Measurements from ENCODE around the gene REC8.

Gene REC8

DNA sequence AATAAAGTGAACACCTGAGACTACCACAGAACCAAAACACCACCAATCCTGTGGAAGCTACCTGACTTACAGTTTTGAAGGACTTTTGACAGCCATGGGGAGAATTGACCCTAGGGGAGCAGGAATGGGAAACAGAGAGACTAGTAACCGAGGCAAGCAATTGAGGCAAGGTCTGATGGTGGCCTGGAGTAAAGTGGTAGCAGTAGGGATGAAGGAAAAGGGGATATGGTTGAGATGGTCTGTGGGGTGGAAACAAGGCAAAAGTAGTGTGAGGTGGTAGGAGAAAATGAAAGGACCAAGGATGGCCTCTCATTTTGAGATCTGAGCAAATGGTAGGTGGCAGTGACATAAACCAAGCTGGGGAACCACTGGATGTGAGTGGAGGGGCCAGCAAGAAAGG lies 15.0 kb upstream of the REC8 start:
- Histone ChIP-seq H3K9me2 (replicated peaks; ENCODE audit: insufficient read depth, low read length) (no peaks in the 10 kb centered on the region), H3K4me3 (ENCODE audit: insufficient read depth, low read length, poor library complexity, severe bottlenecking) (no peak overlapping the region), H3K9me3 (ENCODE audit: insufficient read depth, low read length) (no peaks in the 10 kb centered on the region), H3K79me2 (ENCODE audit: insufficient read depth, low read length) (peaks cover 5% of the 10 kb centered on the region; the same call in 1 of the 2 replicates), H3F3A (ENCODE audit: insufficient read depth) (0 out of 2 replicates have a peak, but pooled peaks cover 3% of the 10 kb centered on the region), H3K9ac (ENCODE audit: low read length) (no peak overlapping the region), H3K4me2 (ENCODE audit: low read depth, low read length, poor library complexity, severe bottlenecking) (no peak overlapping the region), H3K27me3 (ENCODE audit: low read length) (no peaks in the 10 kb centered on the region), H3K36me3 (ENCODE audit: low read length) (no peaks in the 10 kb centered on the region), H2AFZ (ENCODE audit: low read depth, low read length, severe bottlenecking) (no peak overlapping the region), H4K20me1 (ENCODE audit: low read depth, low read length) (no peaks in the 10 kb centered on the region), H3K27ac (ENCODE audit: low read depth, low read length) (no peak overlapping the region)
- no peak for TF ChIP-seq EZH2phosphoT487 (conservative IDR thresholded peaks at IDR 0.05; ENCODE audit: low read length)

DNA sequence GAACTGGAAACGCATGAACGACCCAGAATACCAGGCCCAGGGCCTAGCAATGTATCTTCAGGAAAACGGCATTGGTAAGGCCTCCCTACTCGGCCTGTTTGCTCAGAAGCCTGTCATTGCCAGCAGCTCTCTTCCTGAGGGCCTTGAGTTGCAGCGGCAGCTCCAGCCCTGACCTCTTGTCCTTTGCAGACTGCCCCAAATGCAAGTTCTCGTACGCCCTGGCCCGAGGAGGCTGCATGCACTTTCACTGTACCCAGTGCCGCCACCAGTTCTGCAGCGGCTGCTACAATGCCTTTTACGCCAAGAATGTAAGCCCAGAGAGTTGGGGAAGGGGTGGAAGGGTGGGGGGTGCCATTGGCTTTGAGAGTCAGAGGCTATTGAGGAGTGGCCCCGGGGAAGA lies 14.5 kb upstream of the REC8 start:
- no peak overlapping the region for H3K4me2 ChIP-seq (ENCODE audit: low read depth, low read length, poor library complexity, severe bottlenecking)
- peaks cover 10% of the 10 kb centered on the region; the same call in 1 of the 2 replicates for H3K79me2 ChIP-seq (ENCODE audit: insufficient read depth, low read length)
- no peaks in the 10 kb centered on the region for H3K36me3 ChIP-seq (ENCODE audit: low read length)
- no peak overlapping the region for H3K27ac ChIP-seq (ENCODE audit: low read depth, low read length)
- TF ChIP-seq EZH2phosphoT487 (conservative IDR thresholded peaks at IDR 0.05; ENCODE audit: low read length), result no peak
- TF ChIP-seq, protein P1, sequence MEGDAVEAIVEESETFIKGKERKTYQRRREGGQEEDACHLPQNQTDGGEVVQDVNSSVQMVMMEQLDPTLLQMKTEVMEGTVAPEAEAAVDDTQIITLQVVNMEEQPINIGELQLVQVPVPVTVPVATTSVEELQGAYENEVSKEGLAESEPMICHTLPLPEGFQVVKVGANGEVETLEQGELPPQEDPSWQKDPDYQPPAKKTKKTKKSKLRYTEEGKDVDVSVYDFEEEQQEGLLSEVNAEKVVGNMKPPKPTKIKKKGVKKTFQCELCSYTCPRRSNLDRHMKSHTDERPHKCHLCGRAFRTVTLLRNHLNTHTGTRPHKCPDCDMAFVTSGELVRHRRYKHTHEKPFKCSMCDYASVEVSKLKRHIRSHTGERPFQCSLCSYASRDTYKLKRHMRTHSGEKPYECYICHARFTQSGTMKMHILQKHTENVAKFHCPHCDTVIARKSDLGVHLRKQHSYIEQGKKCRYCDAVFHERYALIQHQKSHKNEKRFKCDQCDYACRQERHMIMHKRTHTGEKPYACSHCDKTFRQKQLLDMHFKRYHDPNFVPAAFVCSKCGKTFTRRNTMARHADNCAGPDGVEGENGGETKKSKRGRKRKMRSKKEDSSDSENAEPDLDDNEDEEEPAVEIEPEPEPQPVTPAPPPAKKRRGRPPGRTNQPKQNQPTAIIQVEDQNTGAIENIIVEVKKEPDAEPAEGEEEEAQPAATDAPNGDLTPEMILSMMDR (IDR thresholded peaks at IDR 0.05; ENCODE audit: insufficient read depth, low read length, poor library complexity, severe bottlenecking), result no peak
- H3K9me3 ChIP-seq (ENCODE audit: insufficient read depth, low read length), result no peaks in the 10 kb centered on the region
- no peak overlapping the region for H2AFZ ChIP-seq (ENCODE audit: low read depth, low read length, severe bottlenecking)
- H3K27me3 ChIP-seq (ENCODE audit: low read length), result no peaks in the 10 kb centered on the region
- H3K4me3 ChIP-seq (ENCODE audit: insufficient read depth, low read length, poor library complexity, severe bottlenecking), result no peak overlapping the region
- H4K20me1 ChIP-seq (ENCODE audit: low read depth, low read length), result no peaks in the 10 kb centered on the region
- H3K9me2 ChIP-seq (replicated peaks; ENCODE audit: insufficient read depth, low read length), result no peaks in the 10 kb centered on the region
- H3F3A ChIP-seq (ENCODE audit: insufficient read depth), result 0 out of 2 replicates have a peak, but pooled peaks cover 3% of the 10 kb centered on the region
- no peak overlapping the region for H3K9ac ChIP-seq (ENCODE audit: low read length)

DNA sequence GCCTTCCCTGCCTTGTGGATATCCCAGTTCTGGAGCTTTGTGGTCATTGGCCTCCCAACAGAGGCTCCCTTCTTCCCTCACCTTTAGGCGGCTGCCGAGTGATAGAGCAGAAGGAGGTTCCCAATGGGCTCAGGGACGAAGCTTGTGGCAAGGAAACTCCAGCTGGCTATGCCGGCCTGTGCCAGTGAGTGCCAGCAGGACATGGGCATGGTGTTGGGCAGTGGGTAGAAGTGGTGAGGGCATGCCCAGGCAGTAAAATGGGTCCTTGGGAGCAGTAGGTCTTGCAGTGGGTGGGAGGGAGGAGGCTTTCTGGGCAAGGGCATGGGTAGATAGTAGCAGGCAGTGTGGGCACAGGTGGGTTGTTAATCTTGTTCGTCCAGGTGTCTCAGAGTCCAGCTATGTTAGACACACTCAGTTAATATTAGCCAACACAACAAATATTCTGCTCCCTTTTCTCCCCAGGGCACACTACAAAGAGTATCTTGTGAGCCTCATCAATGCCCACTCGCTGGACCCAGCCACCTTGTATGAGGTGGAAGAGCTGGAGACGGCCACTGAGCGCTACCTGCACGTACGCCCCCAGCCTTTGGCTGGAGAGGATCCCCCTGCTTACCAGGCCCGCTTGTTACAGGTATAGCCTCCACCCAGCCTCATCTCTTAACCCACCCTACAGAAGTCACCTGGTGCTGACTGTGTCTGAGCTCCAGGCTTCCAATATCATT lies 11.9 kb upstream of the REC8 start:
- Histone ChIP-seq H3K27ac (ENCODE audit: low read depth, low read length) (no peak overlapping the region), H3K27me3 (ENCODE audit: low read length) (no peaks in the 10 kb centered on the region), H2AFZ (ENCODE audit: low read depth, low read length, severe bottlenecking) (no peak overlapping the region), H3K79me2 (ENCODE audit: insufficient read depth, low read length) (peaks cover 10% of the 10 kb centered on the region; the same call in 1 of the 2 replicates), H3K9ac (ENCODE audit: low read length) (no peak overlapping the region), H4K20me1 (ENCODE audit: low read depth, low read length) (no peaks in the 10 kb centered on the region), H3K9me3 (ENCODE audit: insufficient read depth, low read length) (no peaks in the 10 kb centered on the region), H3K36me3 (ENCODE audit: low read length) (no peaks in the 10 kb centered on the region), H3F3A (ENCODE audit: insufficient read depth) (0 out of 2 replicates have a peak, but pooled peaks cover 3% of the 10 kb centered on the region), H3K4me3 (ENCODE audit: insufficient read depth, low read length, poor library complexity, severe bottlenecking) (no peak overlapping the region), H3K9me2 (replicated peaks; ENCODE audit: insufficient read depth, low read length) (no peaks in the 10 kb centered on the region), H3K4me2 (ENCODE audit: low read depth, low read length, poor library complexity, severe bottlenecking) (no peak overlapping the region)
- no peak for TF ChIP-seq EZH2phosphoT487 (conservative IDR thresholded peaks at IDR 0.05; ENCODE audit: low read length)
- TF ChIP-seq, protein P1 (IDR thresholded peaks at IDR 0.05; ENCODE audit: insufficient read depth, low read length, poor library complexity, severe bottlenecking), result no peak

- H2AFZ ChIP-seq (ENCODE audit: low read depth, low read length, severe bottlenecking), result no peak overlapping the region
- TF ChIP-seq, protein P1 (IDR thresholded peaks at IDR 0.05; ENCODE audit: insufficient read depth, low read length, poor library complexity, severe bottlenecking), result no peak
- no peak for TF ChIP-seq EZH2phosphoT487 (conservative IDR thresholded peaks at IDR 0.05; ENCODE audit: low read length)
- H3K9me3 ChIP-seq (ENCODE audit: insufficient read depth, low read length), result no peaks in the 10 kb centered on the region
- H3K79me2 ChIP-seq (ENCODE audit: insufficient read depth, low read length), result peaks cover 10% of the 10 kb centered on the region; the same call in 1 of the 2 replicates
- peak overlapping the region; percentile 32; the same call in 1 of the 2 replicates for H3K27ac ChIP-seq (ENCODE audit: low read depth, low read length)
- H4K20me1 ChIP-seq (ENCODE audit: low read depth, low read length), result no peaks in the 10 kb centered on the region
- no peaks in the 10 kb centered on the region for H3K36me3 ChIP-seq (ENCODE audit: low read length)
- H3K4me2 ChIP-seq (ENCODE audit: low read depth, low read length, poor library complexity, severe bottlenecking), result no peak overlapping the region
- no peaks in the 10 kb centered on the region for H3K9me2 ChIP-seq (replicated peaks; ENCODE audit: insufficient read depth, low read length)
- H3F3A ChIP-seq (ENCODE audit: insufficient read depth), result 0 out of 2 replicates have a peak, but pooled peaks cover 3% of the 10 kb centered on the region
- no peak overlapping the region for H3K4me3 ChIP-seq (ENCODE audit: insufficient read depth, low read length, poor library complexity, severe bottlenecking)
- H3K9ac ChIP-seq (ENCODE audit: low read length), result peak overlapping the region; percentile 74; the same call in 1 of the 2 replicates
- no peaks in the 10 kb centered on the region for H3K27me3 ChIP-seq (ENCODE audit: low read length)
Measured at GRCh38 chr14:24160499-24160849, 11.4 kb upstream of the REC8 start.
